Thymus (tissue), 11 donors: ENCODE results near the gene LRP2. TPM values are rescaled to one million over a fixed set of nuclear protein-coding genes. Genes with fewer than 3 reads are reported as not detected.
"Not testable (repeated sequence)": the region's sequence is repeated elsewhere in the genome, so short reads cannot be mapped to it uniquely, and the experiment has no call there.

Source experiments
- DNase-seq, 9 donors: peaks; one replicate each; pipeline ENCODE4 v3.0.0-alpha.2; 2013; ENCODE audit warnings: low spot score in 9 of 9, low read depth in 6 of 9, missing footprints in 1 of 9
- H3K27ac ChIP-seq, 2 donors: one replicate each; pipeline ENCODE4 v1.5.1; 2013; ENCODE audit warnings: control low read depth in 1 of 2, low read depth in 1 of 2, low read length in 1 of 2, mild to moderate bottlenecking in 1 of 2, moderate library complexity in 1 of 2
- H3K27me3 ChIP-seq, 2 donors: one replicate each; pipeline ENCODE4 v1.5.1; 2013; ENCODE audit warnings: low read length in 1 of 2; ENCODE audit not compliant: control insufficient read depth in 2 of 2, insufficient read depth in 1 of 2
- H3K36me3 ChIP-seq, 2 donors: one replicate each; pipeline ENCODE4 v1.5.1; 2013; ENCODE audit warnings: low read length in 1 of 2, mild to moderate bottlenecking in 1 of 2, moderate library complexity in 1 of 2; ENCODE audit not compliant: control insufficient read depth in 2 of 2, insufficient read depth in 2 of 2
- H3K4me1 ChIP-seq, 2 donors: one replicate each; pipeline ENCODE4 v1.5.1; 2013; ENCODE audit warnings: low read length in 2 of 2; ENCODE audit not compliant: control insufficient read depth in 2 of 2, insufficient read depth in 2 of 2
- H3K4me3 ChIP-seq, 2 donors: one replicate each; pipeline ENCODE4 v1.5.1; 2013; ENCODE audit warnings: low read length in 2 of 2, control low read depth in 1 of 2, mild to moderate bottlenecking in 1 of 2
- H3K9me3 ChIP-seq, 2 donors: one replicate each; pipeline ENCODE4 v1.5.1; 2013; ENCODE audit warnings: low read length in 1 of 2, mild to moderate bottlenecking in 1 of 2; ENCODE audit not compliant: control insufficient read depth in 2 of 2, insufficient read depth in 1 of 2
- WGBS: extraction: QIAGEN DNeasy Blood & Tissue Kit; methylation state at CpG from one replicate; pipeline ENCODE4 v1.1.7; 2013; 5-methylcytosine and 5-hydroxymethylcytosine counted together
- polyA plus RNA-seq: library from polyadenylated mRNA; stranded (reverse); fragments of 200-250 nt; gene quantifications from one replicate; pipeline ENCODE4 v1.2.3, GENCODE V29; 2013
- total RNA-seq: library from RNA; stranded (reverse); fragments of 120-200 nt; gene quantifications from one replicate; pipeline ENCODE4 v1.2.4, GENCODE V29; 2013
- donor health status: healthy.

Gene LRP2
- total and polyA plus RNA-seq, 2 donors: 0.05 to 0.09 TPM

- not testable (repeated sequence) for H3K36me3 ChIP-seq, H3K27me3 ChIP-seq, H3K27ac ChIP-seq, DNase-seq, H3K4me1 ChIP-seq, H3K4me3 ChIP-seq, H3K9me3 ChIP-seq
- WGBS: 96% methylated on average over 5 of the region's 5 CpGs
Observed at GRCh38 chr2:169308349-169308748, 54.0 kb downstream of the LRP2 start.

GRCh38 chr2:169304689-169305088 is 57.6 kb downstream of the LRP2 start:
- H3K36me3 ChIP-seq, H3K4me1 ChIP-seq, H3K4me3 ChIP-seq, H3K27ac ChIP-seq, DNase-seq, H3K9me3 ChIP-seq, H3K27me3 ChIP-seq: not testable (repeated sequence)
- WGBS: 97% methylated on average over 4 of the region's 4 CpGs

- WGBS: 83% methylated on average over 4 of the region's 4 CpGs
- H3K4me3 ChIP-seq: no peak overlapping the region
- no peaks in the 10 kb centered on the region for H3K9me3 ChIP-seq
- H3K36me3 ChIP-seq: no peaks in the 10 kb centered on the region
- no peaks in the 10 kb centered on the region for H3K4me1 ChIP-seq
- no peak overlapping the region for H3K27ac ChIP-seq
- no peak for DNase-seq
- H3K27me3 ChIP-seq: no peaks in the 10 kb centered on the region
Observed at GRCh38 chr2:169303579-169304305, 58.6 kb downstream of the LRP2 start.

GRCh38 chr2:169302364-169302763 is 60.0 kb downstream of the LRP2 start:
- no peaks in the 10 kb centered on the region for H3K4me1 ChIP-seq
- H3K27me3 ChIP-seq: no peaks in the 10 kb centered on the region
- H3K4me3 ChIP-seq: no peak overlapping the region
- H3K27ac ChIP-seq: no peak overlapping the region
- WGBS: 70% methylated on average over 4 of the region's 4 CpGs
- no peaks in the 10 kb centered on the region for H3K36me3 ChIP-seq
- H3K9me3 ChIP-seq: no peaks in the 10 kb centered on the region
- no peak for DNase-seq

GRCh38 chr2:169301596-169302335 is 60.6 kb downstream of the LRP2 start:
- Histone ChIP-seq H3K4me1 (no peaks in the 10 kb centered on the region), H3K36me3 (no peaks in the 10 kb centered on the region), H3K4me3 (no peak overlapping the region), H3K9me3 (no peaks in the 10 kb centered on the region), H3K27me3 (no peaks in the 10 kb centered on the region), H3K27ac (no peak overlapping the region)
- 89% methylated on average over 4 of the region's 4 CpGs for WGBS
- no peak for DNase-seq

GRCh38 chr2:169300636-169301530 is 61.5 kb downstream of the LRP2 start:
- Histone ChIP-seq H3K36me3 (no peaks in the 10 kb centered on the region), H3K27me3 (no peaks in the 10 kb centered on the region), H3K4me1 (no peaks in the 10 kb centered on the region), H3K9me3 (no peaks in the 10 kb centered on the region), H3K27ac (no peak overlapping the region), H3K4me3 (no peak overlapping the region)
- DNase-seq: no peak
- WGBS: 67% methylated on average over 5 of the region's 5 CpGs

GRCh38 chr2:169298007-169298406 is 64.3 kb downstream of the LRP2 start:
- H3K4me3 ChIP-seq: no peak overlapping the region
- no peaks in the 10 kb centered on the region for H3K9me3 ChIP-seq
- no peaks in the 10 kb centered on the region for H3K36me3 ChIP-seq
- no peaks in the 10 kb centered on the region for H3K27me3 ChIP-seq
- no peak for DNase-seq
- H3K27ac ChIP-seq: no peak overlapping the region
- H3K4me1 ChIP-seq: no peaks in the 10 kb centered on the region
- WGBS: 99% methylated on average over 1 of the region's 1 CpG

- H3K4me1 ChIP-seq: no peaks in the 10 kb centered on the region
- H3K4me3 ChIP-seq: no peak overlapping the region
- WGBS: 92% methylated on average over 9 of the region's 9 CpGs
- H3K36me3 ChIP-seq: no peaks in the 10 kb centered on the region
- H3K27ac ChIP-seq: no peak overlapping the region
- DNase-seq: no peak
- no peaks in the 10 kb centered on the region for H3K9me3 ChIP-seq
- no peaks in the 10 kb centered on the region for H3K27me3 ChIP-seq
Observed at GRCh38 chr2:169294001-169294675, 68.2 kb downstream of the LRP2 start.
